Neuron (in vitro differentiated cells): Measurements from ENCODE around the gene GHRHR.

ENCODE experiments used
- H2AFZ ChIP-seq: one replicate; pipeline ENCODE4 v1.6.1; 2013; ENCODE audit warnings: low read depth, mild to moderate bottlenecking, inconsistent platforms, low read length, moderate library complexity
- H3K27me3 ChIP-seq: one replicate; pipeline ENCODE4 v1.6.1; 2013; ENCODE audit warnings: low read length; ENCODE audit not compliant: insufficient read depth
- H3K36me3 ChIP-seq: one replicate; pipeline ENCODE4 v1.6.1; 2013; ENCODE audit warnings: low read length; ENCODE audit not compliant: insufficient read depth
- H3K4me1 ChIP-seq: one replicate; pipeline ENCODE4 v1.6.1; 2013; ENCODE audit warnings: low read length; ENCODE audit not compliant: insufficient read depth
- H3K4me3 ChIP-seq: 2 replicates; pipeline ENCODE4 v1.5.1; 2013; ENCODE audit warnings: mild to moderate bottlenecking, low read length, moderate library complexity
- H3K9me3 ChIP-seq: one replicate; pipeline ENCODE4 v1.6.1; 2013; ENCODE audit warnings: low read length

GHRHR gene

GRCh38 chr7:30986331-30986730 lies 22.6 kb downstream of the GHRHR start:
- no peak overlapping the region for H3K4me3 ChIP-seq
- no peaks in the 10 kb centered on the region for H3K9me3 ChIP-seq
- no peak overlapping the region for H2AFZ ChIP-seq
- peaks cover 6% of the 10 kb centered on the region for H3K27me3 ChIP-seq
- H3K4me1 ChIP-seq: peaks cover 12% of the 10 kb centered on the region
- H3K36me3 ChIP-seq: no peaks in the 10 kb centered on the region

DNA sequence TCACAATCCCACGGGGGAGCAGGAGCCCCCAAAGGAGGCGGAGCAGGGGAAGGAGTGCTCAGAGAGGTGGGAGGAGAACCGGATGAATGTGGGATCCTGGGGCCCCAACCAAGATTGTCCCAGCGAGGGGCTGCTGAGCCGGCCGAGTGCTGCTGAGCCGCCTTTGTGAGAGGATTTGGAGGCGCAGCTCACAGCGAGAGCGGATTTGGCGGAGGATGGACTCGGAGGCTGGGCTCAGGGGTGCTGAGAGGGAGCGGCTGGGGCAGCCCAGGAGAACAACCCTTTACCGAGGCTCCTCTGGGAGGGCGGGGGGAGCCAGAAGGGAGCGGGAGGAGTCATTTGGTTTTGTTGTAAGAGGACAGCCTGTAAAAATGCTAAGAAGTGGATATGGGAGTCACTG lies 23.0 kb downstream of the GHRHR start:
- Histone ChIP-seq H3K4me3 (no peak overlapping the region), H2AFZ (no peak overlapping the region), H3K27me3 (peaks cover 6% of the 10 kb centered on the region)

DNA sequence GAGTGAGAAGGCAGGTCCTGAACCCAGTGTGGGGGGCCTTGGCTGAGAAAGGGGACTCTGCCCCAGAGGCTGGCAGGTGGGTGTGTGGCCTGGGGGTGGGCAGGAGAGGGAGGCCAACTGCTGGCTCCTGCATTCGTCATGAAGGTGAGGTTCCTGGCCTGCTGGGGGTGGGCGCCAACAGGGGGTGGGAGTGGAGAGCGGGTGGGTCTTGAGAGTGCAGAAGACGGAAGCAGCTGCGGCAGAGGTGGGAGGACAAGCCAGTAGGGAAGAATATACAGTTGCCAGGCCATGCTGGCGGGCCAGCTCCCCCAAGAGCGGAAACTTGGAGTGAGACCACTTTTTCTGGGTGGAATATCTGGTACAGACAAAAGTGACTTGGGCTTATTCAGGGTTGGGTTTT lies 23.4 kb downstream of the GHRHR start:
- Histone ChIP-seq H3K27me3 (peaks cover 6% of the 10 kb centered on the region), H3K9me3 (no peaks in the 10 kb centered on the region), H3K4me1 (peaks cover 12% of the 10 kb centered on the region)

More for the DNA sequence above, 23.0 kb downstream of the GHRHR start:
- no peaks in the 10 kb centered on the region for H3K36me3 ChIP-seq
- no peaks in the 10 kb centered on the region for H3K9me3 ChIP-seq
- peaks cover 12% of the 10 kb centered on the region for H3K4me1 ChIP-seq

GRCh38 chr7:30987936-30988335 lies 24.2 kb downstream of the GHRHR start:
- Histone ChIP-seq H2AFZ (no peak overlapping the region), H3K27me3 (peaks cover 6% of the 10 kb centered on the region), H3K9me3 (no peaks in the 10 kb centered on the region), H3K4me3 (no peak overlapping the region), H3K4me1 (peaks cover 12% of the 10 kb centered on the region), H3K36me3 (no peaks in the 10 kb centered on the region)

More for the DNA sequence above, 23.4 kb downstream of the GHRHR start:
- H2AFZ ChIP-seq: no peak overlapping the region
- no peaks in the 10 kb centered on the region for H3K36me3 ChIP-seq
- no peak overlapping the region for H3K4me3 ChIP-seq

- no peak overlapping the region for H2AFZ ChIP-seq
- peaks cover 6% of the 10 kb centered on the region for H3K27me3 ChIP-seq
- no peak overlapping the region for H3K4me3 ChIP-seq
- H3K4me1 ChIP-seq: peaks cover 12% of the 10 kb centered on the region
- H3K9me3 ChIP-seq: no peaks in the 10 kb centered on the region
- no peaks in the 10 kb centered on the region for H3K36me3 ChIP-seq
Measured at GRCh38 chr7:30988351-30989005, 24.7 kb downstream of the GHRHR start.

GRCh38 chr7:30989008-30989823 lies 25.5 kb downstream of the GHRHR start:
- no peaks in the 10 kb centered on the region for H3K36me3 ChIP-seq
- H2AFZ ChIP-seq: no peak overlapping the region
- peaks cover 12% of the 10 kb centered on the region for H3K4me1 ChIP-seq
- no peaks in the 10 kb centered on the region for H3K9me3 ChIP-seq
- peaks cover 6% of the 10 kb centered on the region for H3K27me3 ChIP-seq
- H3K4me3 ChIP-seq: no peak overlapping the region

GRCh38 chr7:30989824-30990672 lies 26.3 kb downstream of the GHRHR start:
- Histone ChIP-seq H2AFZ (no peak overlapping the region), H3K4me1 (peaks cover 12% of the 10 kb centered on the region), H3K4me3 (no peak overlapping the region), H3K36me3 (no peaks in the 10 kb centered on the region), H3K9me3 (no peaks in the 10 kb centered on the region), H3K27me3 (peaks cover 6% of the 10 kb centered on the region)

DNA sequence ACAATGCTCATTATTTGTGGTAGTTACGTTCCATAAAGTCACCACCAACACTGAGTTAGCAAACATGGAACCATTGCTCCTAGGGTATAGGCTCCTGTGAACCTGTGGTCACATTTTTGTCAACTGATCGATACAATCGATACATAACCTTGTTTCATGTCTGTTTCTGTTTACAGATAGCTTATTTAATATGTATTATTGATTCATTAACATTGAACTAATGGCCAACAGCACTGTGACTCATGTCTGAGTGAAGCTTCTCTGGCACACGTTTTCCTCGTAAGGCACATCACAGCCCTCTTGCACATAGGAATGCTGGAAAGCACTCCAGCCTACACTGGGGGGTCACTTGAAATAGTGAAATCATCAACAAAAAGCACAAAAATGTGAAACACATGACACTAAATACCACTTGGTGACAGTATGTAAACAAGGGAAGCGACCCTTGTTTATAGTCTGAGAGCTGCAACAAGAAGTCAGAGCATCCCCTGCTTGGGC lies 27.0 kb downstream of the GHRHR start:
- H3K36me3 ChIP-seq: no peaks in the 10 kb centered on the region
- H3K27me3 ChIP-seq: peaks cover 6% of the 10 kb centered on the region
- H2AFZ ChIP-seq: no peak overlapping the region
- peaks cover 12% of the 10 kb centered on the region for H3K4me1 ChIP-seq
- no peaks in the 10 kb centered on the region for H3K9me3 ChIP-seq
- H3K4me3 ChIP-seq: no peak overlapping the region

DNA sequence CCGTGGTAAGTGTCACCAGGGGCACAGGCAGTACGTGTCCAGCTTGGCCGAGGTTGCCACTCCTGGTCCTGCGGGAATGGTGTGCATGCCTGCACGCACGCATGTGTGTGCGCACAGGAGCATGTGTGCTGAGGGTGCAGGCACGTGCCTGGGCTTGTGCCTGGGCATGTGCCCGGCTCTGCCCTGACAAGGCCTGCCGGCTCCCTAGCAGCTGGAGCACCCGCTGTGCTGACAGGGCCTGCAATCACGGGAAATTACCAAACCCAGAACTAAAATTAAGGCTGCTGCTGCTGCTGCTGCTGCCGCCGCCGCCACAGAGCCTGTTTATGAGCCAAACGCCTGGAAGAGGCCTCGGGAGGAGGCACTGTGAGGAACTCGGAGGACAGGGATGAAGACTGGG lies 28.7 kb downstream of the GHRHR start:
- Histone ChIP-seq H3K4me1 (peaks cover 12% of the 10 kb centered on the region), H2AFZ (no peak overlapping the region), H3K9me3 (no peaks in the 10 kb centered on the region), H3K4me3 (no peak overlapping the region), H3K36me3 (no peaks in the 10 kb centered on the region), H3K27me3 (no peaks in the 10 kb centered on the region)

DNA sequence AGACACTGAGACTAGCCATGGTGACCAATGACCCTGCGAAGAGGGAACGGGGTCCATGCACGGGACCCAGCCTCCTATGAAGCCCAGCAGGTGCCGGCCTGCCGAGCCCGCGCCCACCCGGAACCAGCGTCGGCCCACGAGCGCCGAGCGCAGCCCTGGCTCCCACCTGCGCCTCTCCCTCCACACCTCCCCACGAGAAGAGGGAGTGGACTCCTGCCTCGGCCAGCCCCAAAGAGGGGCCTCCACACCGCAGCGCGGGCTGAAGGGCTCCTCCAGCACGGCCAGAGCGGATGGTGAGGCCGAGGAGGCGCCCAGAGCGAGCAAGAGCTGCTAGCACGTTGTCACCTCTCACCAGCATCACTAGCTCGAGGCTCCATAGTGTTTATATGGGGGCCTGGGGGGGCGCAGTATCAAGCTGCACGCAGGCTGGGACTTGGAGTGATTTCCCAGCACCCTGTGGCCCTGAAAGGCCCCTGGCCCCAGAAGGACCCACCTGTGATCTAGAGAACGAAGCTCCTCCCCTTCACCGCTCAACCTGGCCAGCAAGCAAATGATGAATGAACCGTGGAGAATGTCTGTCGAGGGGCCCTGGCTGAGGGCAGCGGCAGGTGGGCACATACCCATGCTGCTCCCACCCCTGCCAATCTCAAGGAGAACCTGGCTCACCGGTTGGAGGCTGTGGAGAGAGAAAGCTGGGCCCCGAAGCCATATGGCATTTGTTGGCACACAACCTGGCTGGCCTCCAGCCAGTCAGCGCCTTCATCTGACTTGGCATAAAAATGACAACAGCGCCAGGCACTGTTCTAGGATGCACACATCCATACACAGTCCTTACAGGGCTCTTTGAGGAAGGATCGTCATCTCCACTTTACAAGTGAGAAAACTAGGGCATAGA lies 30.7 kb downstream of the GHRHR start:
- Histone ChIP-seq H3K4me1 (no peaks in the 10 kb centered on the region), H3K4me3 (no peak overlapping the region), H2AFZ (no peak overlapping the region), H3K27me3 (no peaks in the 10 kb centered on the region), H3K9me3 (no peaks in the 10 kb centered on the region), H3K36me3 (no peaks in the 10 kb centered on the region)

DNA sequence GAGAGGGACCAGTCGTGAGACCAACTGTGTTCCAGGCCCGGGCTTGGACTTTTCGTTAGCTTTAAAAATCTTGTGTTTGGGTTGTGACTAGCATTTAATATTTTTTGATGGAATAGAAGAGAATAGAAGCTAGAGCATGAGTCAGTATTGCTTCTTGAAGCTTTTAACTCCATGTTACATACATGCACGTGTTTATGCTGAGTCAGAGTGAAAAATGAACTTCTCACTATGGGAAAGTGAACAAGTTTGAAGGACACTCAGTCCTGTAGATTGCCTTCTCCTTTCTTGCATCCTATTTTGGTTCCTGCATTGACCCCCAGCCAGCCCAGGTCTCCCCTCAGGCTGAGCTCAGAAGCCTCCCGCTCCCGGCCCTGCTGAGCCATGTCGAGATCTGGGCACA lies 31.8 kb downstream of the GHRHR start:
- no peak overlapping the region for H3K4me3 ChIP-seq
- H3K4me1 ChIP-seq: no peaks in the 10 kb centered on the region
- H3K9me3 ChIP-seq: no peaks in the 10 kb centered on the region
- no peaks in the 10 kb centered on the region for H3K36me3 ChIP-seq
- H2AFZ ChIP-seq: no peak overlapping the region
- H3K27me3 ChIP-seq: no peaks in the 10 kb centered on the region

- Histone ChIP-seq H3K4me1 (no peaks in the 10 kb centered on the region), H3K36me3 (no peaks in the 10 kb centered on the region), H3K9me3 (no peaks in the 10 kb centered on the region), H3K27me3 (no peaks in the 10 kb centered on the region), H2AFZ (no peak overlapping the region), H3K4me3 (no peak overlapping the region)
Measured at GRCh38 chr7:30996256-30996655, 32.5 kb downstream of the GHRHR start.
